HUES64 (cell line): ENCODE measurements around the gene L3MBTL4.
"Not testable (repeated sequence)": the region's sequence is repeated elsewhere in the genome, so short reads cannot be mapped to it uniquely, and the experiment has no call there.

Experiments
- H3K27ac ChIP-seq: 2 replicates; pipeline ENCODE4 v1.7.0; 2013; ENCODE audit warnings: low read depth, low read length, inconsistent platforms
- H3K27me3 ChIP-seq: 2 replicates; pipeline ENCODE4 v1.6.1; 2013; ENCODE audit warnings: mild to moderate bottlenecking, low read length; ENCODE audit not compliant: insufficient read depth
- H3K36me3 ChIP-seq: 2 replicates; pipeline ENCODE4 v1.6.1; 2013; ENCODE audit warnings: mild to moderate bottlenecking, low read length; ENCODE audit not compliant: insufficient read depth
- H3K4me1 ChIP-seq: 2 replicates; pipeline ENCODE4 v1.6.1; 2013; ENCODE audit warnings: mild to moderate bottlenecking, low read length, moderate library complexity; ENCODE audit not compliant: insufficient read depth
- H3K4me3 ChIP-seq: 2 replicates; pipeline ENCODE4 v1.5.1; 2013; ENCODE audit warnings: mild to moderate bottlenecking, low read length, moderate library complexity
- H3K9ac ChIP-seq: 2 replicates; pipeline ENCODE4 v1.6.1; 2013; ENCODE audit warnings: mild to moderate bottlenecking, low read depth, low read length
- H3K9me3 ChIP-seq: 2 replicates; pipeline ENCODE4 v1.6.1; 2013; ENCODE audit warnings: low read depth, low read length; ENCODE audit not compliant: insufficient read depth
- WGBS: fragments of 150-250, 120-280 bp; methylation state at CpG from one replicate; pipeline ENCODE4 v1.1.7; 2013; ENCODE audit warnings: missing lambda C conversion rate; 5-methylcytosine and 5-hydroxymethylcytosine counted together

L3MBTL4 gene

DNA sequence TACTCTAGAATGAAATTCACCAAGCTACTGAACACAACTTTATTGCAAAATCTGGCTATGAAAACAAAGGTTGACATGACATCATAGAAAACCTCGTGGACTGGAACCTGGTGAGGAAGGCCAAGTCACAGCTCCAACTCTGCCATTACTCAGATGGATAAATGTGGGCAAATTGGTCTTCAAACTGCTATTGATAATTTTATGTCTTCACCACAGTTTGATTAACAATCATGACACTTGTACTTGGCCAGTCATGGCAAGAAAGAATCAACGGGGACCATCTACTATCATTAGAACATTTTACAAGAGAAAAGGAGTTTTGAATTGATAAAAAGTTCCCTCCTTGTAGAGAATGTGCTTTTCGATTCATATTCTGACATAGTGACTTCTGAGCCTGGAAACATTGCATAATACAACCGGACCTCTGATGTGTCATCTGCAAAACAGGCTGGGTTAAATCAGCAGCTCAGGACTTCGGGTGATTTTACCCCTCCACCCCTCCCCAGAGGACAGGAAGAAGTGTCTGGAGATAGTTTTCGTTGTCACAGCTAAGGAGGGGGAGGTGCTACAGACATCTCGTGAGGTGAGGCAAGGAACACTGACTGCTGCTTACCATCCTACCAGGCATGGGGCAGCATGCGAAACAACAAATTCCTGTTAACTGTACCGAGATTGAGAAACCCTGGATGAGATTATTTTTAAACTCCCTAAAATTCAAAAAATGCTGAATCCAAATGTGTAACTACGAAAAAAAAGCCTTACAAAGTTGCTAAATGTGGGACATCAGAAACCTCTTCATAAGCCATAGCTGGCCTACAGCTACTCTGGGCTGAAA is 8.4 kb downstream of the L3MBTL4 start:
- Histone ChIP-seq H3K4me1 (peaks cover 11% of the 10 kb centered on the region), H3K9ac (no peak overlapping the region), H3K36me3 (no peaks in the 10 kb centered on the region), H3K27me3 (no peaks in the 10 kb centered on the region), H3K27ac (no peak overlapping the region), H3K9me3 (no peaks in the 10 kb centered on the region), H3K4me3 (no peak overlapping the region)
- 76% methylated on average over 10 of the region's 10 CpGs for WGBS

GRCh38 chr18:6405237-6406074 is 9.3 kb downstream of the L3MBTL4 start:
- H3K4me3 ChIP-seq, result no peak overlapping the region
- H3K9me3 ChIP-seq, result no peaks in the 10 kb centered on the region
- no peaks in the 10 kb centered on the region for H3K36me3 ChIP-seq
- peaks cover 11% of the 10 kb centered on the region for H3K4me1 ChIP-seq
- H3K27me3 ChIP-seq, result no peaks in the 10 kb centered on the region
- H3K27ac ChIP-seq, result no peak overlapping the region
- no peak overlapping the region for H3K9ac ChIP-seq
- WGBS, result 74% methylated on average over 11 of the region's 11 CpGs

DNA sequence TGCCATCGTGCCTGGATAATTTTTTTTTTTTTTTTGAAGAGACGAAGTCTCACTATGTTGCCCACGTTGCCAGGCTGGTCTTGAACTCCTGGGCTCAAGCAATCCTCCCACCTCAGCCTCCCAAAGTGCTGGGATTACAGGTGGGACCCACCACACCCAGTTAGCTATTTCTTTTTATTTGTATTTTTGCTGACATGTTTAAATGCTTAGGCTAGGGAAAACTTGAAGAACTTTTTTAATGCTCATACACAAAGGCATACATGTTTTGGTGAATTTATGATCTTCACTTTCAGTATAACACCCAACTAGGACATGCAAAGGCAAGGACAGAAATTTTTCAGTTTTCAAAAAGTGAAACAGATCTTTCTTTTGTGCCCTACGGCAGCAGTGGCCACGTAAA is 9.9 kb downstream of the L3MBTL4 start:
- Histone ChIP-seq H3K4me3 (no peak overlapping the region), H3K36me3 (no peaks in the 10 kb centered on the region), H3K9me3 (no peaks in the 10 kb centered on the region), H3K27ac (no peak overlapping the region), H3K9ac (no peak overlapping the region), H3K27me3 (no peaks in the 10 kb centered on the region), H3K4me1 (peaks cover 11% of the 10 kb centered on the region)
- WGBS, result 91% methylated on average over 5 of the region's 5 CpGs

GRCh38 chr18:6401687-6402086 is 13.0 kb downstream of the L3MBTL4 start:
- Histone ChIP-seq H3K4me1 (peaks cover 7% of the 10 kb centered on the region), H3K9ac (no peak overlapping the region), H3K9me3 (no peaks in the 10 kb centered on the region), H3K27me3 (no peaks in the 10 kb centered on the region), H3K4me3 (no peak overlapping the region), H3K27ac (no peak overlapping the region), H3K36me3 (no peaks in the 10 kb centered on the region)
- 70% methylated on average over 8 of the region's 8 CpGs for WGBS

DNA sequence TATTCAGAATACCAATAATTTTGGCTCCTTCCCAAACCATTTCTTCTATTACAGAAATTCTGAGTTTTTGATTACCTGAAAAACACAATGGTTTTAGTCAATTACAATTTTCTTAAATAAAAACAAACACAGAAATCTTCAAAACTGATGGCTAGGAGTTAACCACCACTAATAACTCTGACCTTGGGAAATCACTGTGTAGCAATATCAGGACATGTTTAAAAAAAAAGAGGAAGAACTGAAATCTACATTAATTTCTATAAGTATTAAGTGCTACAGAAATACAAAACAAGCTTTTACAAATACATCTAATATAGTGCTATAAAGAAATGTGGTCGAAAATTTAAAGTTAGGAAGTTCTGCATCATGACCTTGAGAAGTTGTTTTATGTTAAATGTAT is 14.9 kb downstream of the L3MBTL4 start:
- no peak overlapping the region for H3K4me3 ChIP-seq
- no peaks in the 10 kb centered on the region for H3K36me3 ChIP-seq
- no peak overlapping the region for H3K9ac ChIP-seq
- H3K4me1 ChIP-seq, result no peaks in the 10 kb centered on the region
- WGBS, result no CpG with 5 or more reads among the region's 1 CpG
- H3K27me3 ChIP-seq, result no peaks in the 10 kb centered on the region
- H3K27ac ChIP-seq, result no peak overlapping the region
- H3K9me3 ChIP-seq, result no peaks in the 10 kb centered on the region

- no peaks in the 10 kb centered on the region for H3K36me3 ChIP-seq
- H3K9ac ChIP-seq, result no peak overlapping the region
- no peaks in the 10 kb centered on the region for H3K27me3 ChIP-seq
- WGBS, result 95% methylated on average over 6 of the region's 6 CpGs
- H3K27ac ChIP-seq, result no peak overlapping the region
- no peaks in the 10 kb centered on the region for H3K4me1 ChIP-seq
- H3K9me3 ChIP-seq, result no peaks in the 10 kb centered on the region
- H3K4me3 ChIP-seq, result no peak overlapping the region
Observed at GRCh38 chr18:6397931-6398566, 16.7 kb downstream of the L3MBTL4 start.

DNA sequence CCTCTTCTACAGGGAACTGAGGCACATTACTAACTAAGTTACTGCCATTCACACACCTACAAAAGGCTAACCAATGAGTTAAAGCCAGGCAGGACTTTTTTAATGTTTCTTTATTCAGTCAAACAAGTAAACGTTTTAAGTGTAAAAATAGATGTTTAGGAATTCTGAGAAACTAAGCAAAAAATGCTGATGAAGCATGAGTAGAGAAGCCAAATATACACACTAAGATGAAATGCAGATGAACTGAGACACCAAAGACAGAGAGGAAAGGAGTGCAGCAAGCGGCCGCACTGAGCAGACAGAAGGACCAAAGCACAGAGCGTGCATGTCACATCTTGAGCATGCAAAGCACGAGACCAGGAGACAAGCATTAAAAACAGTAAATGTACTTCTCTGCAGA is 17.9 kb downstream of the L3MBTL4 start:
- Histone ChIP-seq H3K27me3 (no peaks in the 10 kb centered on the region), H3K36me3 (no peaks in the 10 kb centered on the region), H3K9me3 (no peaks in the 10 kb centered on the region; the same call in 1 of the 2 replicates), H3K4me1 (no peaks in the 10 kb centered on the region), H3K9ac (no peak overlapping the region), H3K27ac (no peak overlapping the region), H3K4me3 (no peak overlapping the region)
- 93% methylated on average over 5 of the region's 5 CpGs for WGBS

GRCh38 chr18:6396276-6396675 is 18.4 kb downstream of the L3MBTL4 start:
- Histone ChIP-seq H3K27ac (no peak overlapping the region), H3K4me3 (no peak overlapping the region), H3K36me3 (no peaks in the 10 kb centered on the region), H3K9ac (no peak overlapping the region), H3K9me3 (peaks cover 5% of the 10 kb centered on the region), H3K27me3 (no peaks in the 10 kb centered on the region), H3K4me1 (no peaks in the 10 kb centered on the region)
- WGBS, result 90% methylated on average over 2 of the region's 2 CpGs

GRCh38 chr18:6389005-6389404 is 25.7 kb downstream of the L3MBTL4 start:
- Histone ChIP-seq H3K27ac (no peak overlapping the region), H3K9me3 (peaks cover 28% of the 10 kb centered on the region), H3K9ac (no peak overlapping the region), H3K4me3 (no peak overlapping the region), H3K4me1 (no peaks in the 10 kb centered on the region), H3K27me3 (no peaks in the 10 kb centered on the region), H3K36me3 (no peaks in the 10 kb centered on the region)
- 98% methylated on average over 2 of the region's 2 CpGs for WGBS

DNA sequence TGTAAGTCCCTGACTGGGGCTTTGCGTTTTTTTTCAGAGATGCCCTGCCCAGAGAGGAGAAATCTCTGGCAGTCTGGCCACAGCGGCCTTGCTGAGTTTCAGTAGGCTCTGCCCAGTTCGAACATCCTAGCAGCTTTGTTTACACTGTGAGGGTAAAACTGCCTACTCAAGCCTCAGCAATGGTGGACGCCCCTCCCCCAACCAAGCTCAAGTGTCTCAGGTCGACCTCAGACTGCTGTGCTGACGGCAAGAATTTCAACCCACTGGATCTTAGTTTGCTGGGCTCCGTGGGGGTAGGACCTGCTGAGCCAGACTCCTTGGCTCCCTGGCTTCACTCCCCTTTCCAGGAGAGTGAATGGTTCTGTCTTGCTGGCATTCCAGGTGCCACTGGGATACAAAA is 31.7 kb downstream of the L3MBTL4 start:
- Histone ChIP-seq H3K9ac (no peak overlapping the region), H3K27ac (no peak overlapping the region), H3K36me3 (no peaks in the 10 kb centered on the region), H3K4me3 (no peak overlapping the region), H3K9me3 (no peaks in the 10 kb centered on the region), H3K4me1 (0 out of 2 replicates have a peak, but pooled peaks cover 5% of the 10 kb centered on the region), H3K27me3 (no peaks in the 10 kb centered on the region)
- 33% methylated on average over 7 of the region's 7 CpGs for WGBS

DNA sequence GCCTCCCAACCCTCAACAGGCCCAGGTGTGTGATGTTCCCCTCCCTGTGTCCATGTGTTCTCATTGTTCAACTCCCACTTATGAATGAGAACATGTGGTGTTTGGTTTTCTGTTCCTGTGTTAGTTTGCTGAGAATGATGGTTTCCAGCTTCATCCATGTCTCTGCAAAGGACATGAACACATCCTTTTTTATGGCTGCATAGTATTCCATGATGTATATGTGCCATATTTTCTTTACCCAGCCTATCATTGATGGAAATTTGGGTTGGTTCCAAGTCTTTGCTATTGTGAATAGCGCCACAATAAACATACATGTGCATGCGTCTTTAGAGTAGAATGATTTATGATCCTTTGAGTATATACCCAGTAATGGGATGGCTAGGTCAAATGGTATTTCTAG is 37.2 kb downstream of the L3MBTL4 start:
- H3K4me3 ChIP-seq, H3K36me3 ChIP-seq, H3K9ac ChIP-seq, H3K27ac ChIP-seq, H3K4me1 ChIP-seq, H3K9me3 ChIP-seq, H3K27me3 ChIP-seq: not testable (repeated sequence)
- WGBS, result 97% methylated on average over 2 of the region's 2 CpGs
